Retinal pigment epithelial cell (primary cell): Measurements from ENCODE around the gene FRMD4A.

ENCODE experiments used
- DNase-seq: peaks from one replicate; pipeline ENCODE4 v3.0.0-alpha.2; 2010; ENCODE audit warnings: low read depth
- H3K4me3 ChIP-seq: 2 replicates; pipeline ENCODE4 v1.5.1; 2011; ENCODE audit warnings: mild to moderate bottlenecking, low read length, control low read depth, moderate library complexity
- CTCF ChIP-seq: conservative IDR thresholded peaks from 2 replicates; pipeline ENCODE4 v1.5.1; 2011; ENCODE audit warnings: low read depth, low read length, control low read depth, inconsistent platforms

FRMD4A gene

DNA sequence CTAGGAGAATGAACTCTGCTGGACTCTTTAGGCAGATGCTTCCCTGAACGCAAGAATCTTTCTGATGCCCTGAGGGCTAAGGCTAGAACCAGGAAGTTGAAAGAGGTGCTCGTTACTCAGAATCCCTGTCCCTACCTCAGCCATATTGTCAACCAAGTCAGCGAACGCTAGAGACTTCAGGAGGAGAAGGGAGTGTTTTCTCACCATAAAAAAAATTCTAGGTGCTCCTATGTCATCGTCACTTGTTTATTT lies 384.6 kb downstream of the FRMD4A start:
- DNase-seq: no peak
- no peak overlapping the region for H3K4me3 ChIP-seq
- no peak for TF ChIP-seq CTCF

DNA sequence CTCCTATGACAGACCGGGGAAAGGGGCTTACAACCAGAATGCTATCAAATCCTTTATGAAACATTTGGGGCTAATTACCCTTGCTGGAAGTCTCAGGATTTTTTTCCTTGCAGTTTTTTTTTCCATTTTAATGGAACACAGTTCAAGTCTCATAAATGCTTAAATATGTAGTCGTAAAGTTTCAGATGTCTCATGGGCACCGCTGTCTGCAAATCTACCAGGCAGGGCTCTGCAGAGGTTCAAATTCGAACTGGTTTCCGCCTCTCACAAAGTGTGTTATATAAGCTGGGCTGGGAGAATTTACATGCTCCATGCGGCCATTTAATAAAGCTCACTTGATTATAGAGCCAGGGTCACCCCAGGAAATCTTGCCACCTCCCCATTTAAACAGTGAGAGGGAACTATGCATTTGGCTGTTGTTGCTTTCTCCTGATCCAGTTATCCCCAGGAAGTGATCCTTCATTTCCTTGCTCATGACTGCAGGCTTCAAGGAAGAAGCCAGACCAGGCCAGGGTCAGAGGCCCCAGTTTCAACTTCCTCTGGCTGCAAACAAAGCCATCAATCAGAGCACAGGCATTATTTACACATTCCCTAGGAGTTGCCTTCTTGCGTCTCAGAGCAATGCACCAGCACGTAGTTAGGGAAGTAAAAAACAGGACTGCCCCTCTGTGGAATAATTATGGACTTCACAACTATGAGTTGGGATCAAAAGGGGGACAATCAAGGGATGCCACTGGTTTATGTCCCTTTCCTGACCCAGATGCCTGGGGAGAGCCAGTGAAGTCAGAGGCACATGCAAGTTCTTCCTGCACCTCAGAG lies 385.1 kb downstream of the FRMD4A start:
- H3K4me3 ChIP-seq: no peak overlapping the region
- no peak for TF ChIP-seq CTCF
- DNase-seq: no peak

GRCh38 chr10:13944823-13945222 lies 385.9 kb downstream of the FRMD4A start:
- no peak overlapping the region for H3K4me3 ChIP-seq
- DNase-seq: no peak
- no peak for TF ChIP-seq CTCF

GRCh38 chr10:13943735-13944398 lies 386.9 kb downstream of the FRMD4A start:
- H3K4me3 ChIP-seq: no peak overlapping the region
- no peak for DNase-seq
- TF ChIP-seq CTCF: no peak

GRCh38 chr10:13942035-13942434 lies 388.7 kb downstream of the FRMD4A start:
- no peak for TF ChIP-seq CTCF
- DNase-seq: no peak

DNA sequence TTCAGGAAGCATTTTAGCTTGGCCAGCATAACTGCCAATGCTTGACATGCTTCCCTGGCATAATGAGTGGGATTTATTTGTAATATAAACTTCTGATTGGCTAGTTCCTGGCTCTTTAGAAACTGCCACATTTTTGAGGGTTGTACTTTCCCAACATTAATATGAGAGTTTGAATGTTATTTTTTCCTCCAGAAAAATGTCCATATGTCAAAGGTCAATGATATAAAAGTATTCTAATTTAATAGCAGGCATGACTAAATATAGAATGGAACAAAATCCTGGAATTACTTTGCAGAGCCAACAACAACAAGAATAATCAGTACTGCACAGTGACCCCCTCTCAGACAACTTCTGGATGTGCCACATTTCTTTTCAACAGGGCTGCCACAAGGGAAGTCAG lies 391.3 kb downstream of the FRMD4A start:
- peak; percentile 30 for DNase-seq
- H3K4me3 ChIP-seq: no peak overlapping the region
- no peak for TF ChIP-seq CTCF

More at GRCh38 chr10:13942035-13942434, 388.7 kb downstream of the FRMD4A start:
- no peak overlapping the region for H3K4me3 ChIP-seq

GRCh38 chr10:13938950-13939349 lies 391.8 kb downstream of the FRMD4A start:
- no peak for TF ChIP-seq CTCF
- DNase-seq: no peak

More at GRCh38 chr10:13938950-13939349, 391.8 kb downstream of the FRMD4A start:
- no peak overlapping the region for H3K4me3 ChIP-seq
